Naive B cell (primary cell): ENCODE results near the gene FAM229A. TPM values are rescaled to one million over a fixed set of nuclear protein-coding genes. Genes with fewer than 3 reads are reported as not detected.

ENCODE experiments used
- ATAC-seq, 2 donors: fragments of 150-1000 bp; cut with Tn5 transposase; 2 replicates each; pipeline ENCODE4 v1.10.0; 2021; ENCODE audit warnings: low read depth in 2 of 2, mild to moderate bottlenecking in 2 of 2, moderate library complexity in 2 of 2
- DNase-seq: peaks from one replicate; pipeline ENCODE4 v3.0.0; 2022
- H3K27ac Mint-ChIP-seq, 6 donors: one replicate each; pipeline ENCODE4 v1.8.0; 2020 to 2022; ENCODE audit warnings: mild to moderate bottlenecking in 6 of 6, mixed read lengths in 6 of 6, moderate library complexity in 5 of 6, inconsistent platforms in 2 of 6
- H3K27me3 Mint-ChIP-seq, 3 donors: one replicate each; pipeline ENCODE4 v1.8.0; 2021 to 2022; ENCODE audit warnings: mixed read lengths in 3 of 3, mild to moderate bottlenecking in 1 of 3
- H3K36me3 Mint-ChIP-seq, 2 donors: one replicate each; pipeline ENCODE4 v1.8.0; 2020 to 2022; ENCODE audit warnings: mixed read lengths in 2 of 2, inconsistent platforms in 1 of 2, mild to moderate bottlenecking in 1 of 2
- H3K4me1 Mint-ChIP-seq, 3 donors: one replicate each; pipeline ENCODE4 v1.8.0; 2020 to 2022; ENCODE audit warnings: mixed read lengths in 3 of 3, inconsistent platforms in 1 of 3, mild to moderate bottlenecking in 1 of 3, moderate library complexity in 1 of 3
- H3K4me3 Mint-ChIP-seq, 8 donors: one replicate each; pipeline ENCODE4 v1.8.0; 2020 to 2022; ENCODE audit warnings: mild to moderate bottlenecking in 8 of 8, mixed read lengths in 8 of 8, moderate library complexity in 8 of 8, inconsistent platforms in 2 of 8
- H3K9me3 Mint-ChIP-seq, 7 donors: one replicate each; pipeline ENCODE4 v1.8.0; 2020 to 2022; ENCODE audit warnings: mixed read lengths in 7 of 7, mild to moderate bottlenecking in 5 of 7, inconsistent platforms in 2 of 7, moderate library complexity in 1 of 7
- polyA plus RNA-seq, 6 donors: library from polyadenylated mRNA; unstranded; fragments of 300-500 nt; fragmentation: Illumina TruSeq; gene quantifications; one replicate each; pipeline ENCODE4 v1.2.3, GENCODE V29; 2021; ENCODE audit warnings: low read depth in 6 of 6

Gene FAM229A
- polyA plus RNA-seq, 6 donors from 2014 or later = 0.24 to 1.2 (median 0.53) TPM; not detected in 1

GRCh38 chr1:32352239-32352745 lies 10.0 kb downstream of the FAM229A start:
- H3K4me1 Mint-ChIP-seq = peaks cover 25 to 74% (median 45%) of the 10 kb centered on the region in 3 donors
- H3K9me3 Mint-ChIP-seq = no peaks in the 10 kb centered on the region
- no peaks in the 10 kb centered on the region for H3K27me3 Mint-ChIP-seq
- DNase-seq (no peak), ATAC-seq (no peak)
- peak overlapping the region in 5 of 6 donors; percentile 38 to 89 (median 86) for H3K27ac Mint-ChIP-seq
- H3K4me3 Mint-ChIP-seq = peak overlapping the region; percentile 75 to 93 (median 83)
- no peaks in the 10 kb centered on the region for H3K36me3 Mint-ChIP-seq

GRCh38 chr1:32351399-32352238 lies 10.7 kb downstream of the FAM229A start:
- Mint-ChIP-seq H3K27me3 (no peaks in the 10 kb centered on the region), H3K27ac (peak overlapping the region; percentile 70 to 96 (median 86)), H3K36me3 (no peaks in the 10 kb centered on the region), H3K9me3 (no peaks in the 10 kb centered on the region), H3K4me1 (peaks cover 25 to 78% (median 45%) of the 10 kb centered on the region in 3 donors), H3K4me3 (peak overlapping the region; percentile 75 to 94 (median 86))
- peak; percentile 93 for ATAC-seq
- DNase-seq = peak; percentile 91

GRCh38 chr1:32350785-32351398 lies 11.4 kb downstream of the FAM229A start:
- Mint-ChIP-seq H3K4me1 (peaks cover 25 to 79% (median 45%) of the 10 kb centered on the region in 3 donors), H3K27me3 (peaks cover 0 to 2% (median 0%) of the 10 kb centered on the region in 3 donors), H3K4me3 (peak overlapping the region; percentile 75 to 94 (median 86)), H3K27ac (peak overlapping the region; percentile 70 to 96 (median 88)), H3K9me3 (no peaks in the 10 kb centered on the region), H3K36me3 (no peaks in the 10 kb centered on the region)
- peak; percentile 66 for ATAC-seq
- DNase-seq = peak; percentile 30

GRCh38 chr1:32349211-32349708 lies 13.0 kb downstream of the FAM229A start:
- Mint-ChIP-seq H3K4me1 (peaks cover 19 to 71% (median 53%) of the 10 kb centered on the region in 3 donors), H3K36me3 (no peaks in the 10 kb centered on the region), H3K27ac (peak overlapping the region in 4 of 6 donors; percentile 29 to 82 (median 47)), H3K4me3 (peak overlapping the region in 5 of 8 donors; percentile 30 to 81 (median 41)), H3K9me3 (no peaks in the 10 kb centered on the region), H3K27me3 (peaks cover 0 to 4% (median 0%) of the 10 kb centered on the region in 3 donors)
- DNase-seq = no peak
- ATAC-seq = no peak

GRCh38 chr1:32346532-32347157 lies 15.6 kb downstream of the FAM229A start:
- Mint-ChIP-seq H3K4me3 (peak overlapping the region in 2 of 8 donors; percentile 15 to 45), H3K27ac (peak overlapping the region in 1 of 6 donors; percentile 41), H3K27me3 (peaks cover 0 to 4% (median 0%) of the 10 kb centered on the region in 3 donors), H3K4me1 (peaks cover 17 to 53% (median 44%) of the 10 kb centered on the region in 3 donors), H3K36me3 (no peaks in the 10 kb centered on the region), H3K9me3 (no peaks in the 10 kb centered on the region)
- DNase-seq = no peak
- no peak for ATAC-seq

- Mint-ChIP-seq H3K27me3 (peaks cover 0 to 4% (median 0%) of the 10 kb centered on the region in 3 donors), H3K36me3 (no peaks in the 10 kb centered on the region), H3K4me3 (no peak overlapping the region), H3K27ac (peak overlapping the region in 2 of 6 donors; percentile 57 to 76), H3K9me3 (no peaks in the 10 kb centered on the region), H3K4me1 (peaks cover 17 to 46% (median 36%) of the 10 kb centered on the region in 3 donors)
- DNase-seq (no peak), ATAC-seq (no peak)
Measured at GRCh38 chr1:32345289-32345827, 16.9 kb downstream of the FAM229A start.

GRCh38 chr1:32342704-32343103 lies 19.6 kb downstream of the FAM229A start:
- DNase-seq (no peak), ATAC-seq (no peak)
- Mint-ChIP-seq H3K9me3 (no peaks in the 10 kb centered on the region), H3K27ac (no peak overlapping the region), H3K4me1 (peaks cover 34 to 51% (median 45%) of the 10 kb centered on the region in 3 donors), H3K36me3 (no peaks in the 10 kb centered on the region), H3K4me3 (no peak overlapping the region), H3K27me3 (peaks cover 0 to 4% (median 0%) of the 10 kb centered on the region in 3 donors)

GRCh38 chr1:32341971-32342370 lies 20.3 kb downstream of the FAM229A start:
- H3K27ac Mint-ChIP-seq = no peak overlapping the region
- peaks cover 0 to 4% (median 0%) of the 10 kb centered on the region in 3 donors for H3K27me3 Mint-ChIP-seq
- peaks cover 40 to 55% (median 52%) of the 10 kb centered on the region in 3 donors for H3K4me1 Mint-ChIP-seq
- ATAC-seq = no peak
- H3K9me3 Mint-ChIP-seq = no peaks in the 10 kb centered on the region
- DNase-seq = no peak
- no peaks in the 10 kb centered on the region for H3K36me3 Mint-ChIP-seq
- no peak overlapping the region for H3K4me3 Mint-ChIP-seq

GRCh38 chr1:32341186-32341757 lies 21.0 kb downstream of the FAM229A start:
- no peak for ATAC-seq
- Mint-ChIP-seq H3K9me3 (no peaks in the 10 kb centered on the region), H3K4me1 (peaks cover 44 to 56% (median 54%) of the 10 kb centered on the region in 3 donors), H3K27me3 (peaks cover 0 to 4% (median 0%) of the 10 kb centered on the region in 3 donors), H3K36me3 (no peaks in the 10 kb centered on the region), H3K4me3 (no peak overlapping the region), H3K27ac (no peak overlapping the region)
- no peak for DNase-seq

GRCh38 chr1:32339363-32339978 lies 22.8 kb downstream of the FAM229A start:
- Mint-ChIP-seq H3K27ac (peak overlapping the region; percentile 48 to 91 (median 82)), H3K4me1 (peaks cover 52 to 55% (median 52%) of the 10 kb centered on the region in 3 donors), H3K36me3 (no peaks in the 10 kb centered on the region), H3K4me3 (peak overlapping the region in 3 of 8 donors; percentile 5 to 63 (median 19)), H3K27me3 (no peaks in the 10 kb centered on the region), H3K9me3 (no peaks in the 10 kb centered on the region)
- DNase-seq = no peak
- peak; percentile 8 to 10 for ATAC-seq

GRCh38 chr1:32338637-32339145 lies 23.6 kb downstream of the FAM229A start:
- Mint-ChIP-seq H3K9me3 (no peaks in the 10 kb centered on the region), H3K27me3 (no peaks in the 10 kb centered on the region), H3K4me1 (peaks cover 58 to 63% (median 60%) of the 10 kb centered on the region in 3 donors), H3K36me3 (no peaks in the 10 kb centered on the region), H3K27ac (peak overlapping the region; percentile 20 to 91 (median 62)), H3K4me3 (peak overlapping the region in 6 of 8 donors; percentile 7 to 86 (median 64))
- DNase-seq = no peak
- ATAC-seq = no peak
